ENCODE measurements around the gene ZNF579.
"Not testable (repeated sequence)": the region's sequence is repeated elsewhere in the genome, so short reads cannot be mapped to it uniquely, and the experiment has no call there.

The ZNF579 gene

DNA sequence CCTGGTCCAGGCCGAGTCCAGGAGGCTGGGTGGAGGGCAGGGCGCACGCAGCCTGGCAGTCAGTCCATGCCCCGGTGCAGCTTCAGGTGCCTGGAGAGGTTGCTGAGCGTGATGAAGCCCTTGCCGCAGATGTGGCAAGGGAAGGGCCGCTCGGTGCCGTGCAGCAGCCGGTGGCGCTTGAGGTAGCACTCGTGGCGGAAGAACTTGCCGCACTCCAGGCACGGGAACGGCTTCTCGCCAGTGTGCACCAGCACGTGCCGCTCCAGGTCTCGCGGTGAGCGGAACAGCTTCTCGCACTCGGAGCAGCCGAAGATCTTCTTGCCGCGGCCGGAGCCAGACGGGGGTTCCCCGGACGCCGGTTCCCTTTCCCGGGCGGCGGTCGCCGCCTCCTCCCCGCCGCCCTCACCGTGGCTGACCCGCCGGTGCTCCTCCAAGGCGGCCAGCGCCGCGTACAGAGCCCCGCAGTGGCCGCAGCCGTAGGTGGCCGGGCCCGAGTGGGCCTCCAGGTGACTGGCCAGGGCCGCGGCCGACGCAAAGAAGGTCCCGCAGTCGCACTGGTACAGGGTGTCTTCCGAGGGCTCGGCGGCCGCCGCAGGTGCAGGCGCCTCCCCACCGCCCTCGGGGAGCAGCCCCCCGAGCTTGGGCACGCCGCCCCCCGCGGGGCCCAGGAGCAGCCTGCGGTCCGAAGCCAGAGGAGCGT is 11.9 kb upstream of the ZNF579 start:
- DNase-seq, result no peak

DNA sequence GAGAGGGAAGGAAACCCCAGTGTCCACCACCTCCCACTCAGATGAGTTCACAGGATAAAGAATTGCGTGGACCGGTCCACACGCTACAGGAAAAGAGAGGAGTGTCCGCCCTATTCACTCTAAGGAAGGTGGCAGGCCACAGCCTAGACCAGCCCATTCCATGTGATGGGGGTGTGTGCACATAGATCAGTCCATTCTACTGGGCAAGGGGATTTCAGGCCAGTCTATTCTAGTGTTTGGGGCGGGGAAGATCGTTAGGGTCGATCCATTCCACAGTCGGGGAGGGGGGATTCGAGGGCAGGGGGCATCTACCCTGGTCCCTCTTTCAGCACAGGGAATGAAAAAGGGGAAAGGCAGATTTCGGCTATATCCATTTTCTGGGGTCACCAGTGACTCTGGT is 10.9 kb upstream of the ZNF579 start:
- DNase-seq, result no peak

DNA sequence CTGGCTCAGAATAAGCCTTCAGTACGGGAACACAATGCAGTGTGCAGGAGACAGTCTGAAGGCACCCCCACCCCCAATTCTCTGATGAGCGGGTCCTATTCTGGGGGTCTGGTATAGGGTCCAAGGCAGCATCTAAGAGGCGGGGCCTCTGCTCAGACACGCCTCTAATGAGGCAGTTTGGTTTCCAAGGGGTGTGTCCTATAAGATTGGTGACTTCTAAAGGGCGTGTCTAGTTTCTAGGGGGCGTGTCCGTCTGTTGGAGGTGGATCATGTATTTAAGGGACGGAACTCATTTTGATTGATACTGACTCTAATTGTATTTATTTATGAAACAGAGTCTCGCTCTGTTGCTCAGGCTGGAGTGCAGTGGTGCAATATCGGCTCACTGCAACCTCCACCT is 10.0 kb upstream of the ZNF579 start:
- DNase-seq, result no peak

DNA sequence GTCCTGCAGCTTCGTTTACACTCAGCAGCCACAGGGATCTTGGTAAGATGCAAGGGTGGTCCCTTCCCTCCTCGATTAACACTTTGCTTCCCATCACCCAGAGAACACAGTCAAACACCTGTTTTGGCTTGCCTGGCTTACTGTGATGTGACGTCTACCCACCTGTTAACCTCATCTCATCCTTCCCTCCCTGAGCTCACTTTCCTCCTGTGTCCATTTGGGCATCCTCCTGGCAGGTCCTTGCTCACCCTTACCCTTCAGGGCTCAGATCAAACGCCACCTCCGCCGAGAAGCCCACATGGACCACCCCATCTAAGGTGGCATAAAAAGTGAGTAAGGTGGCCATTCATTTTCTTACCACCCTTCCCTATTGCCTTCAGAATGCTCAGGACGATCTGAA is 9.5 kb upstream of the ZNF579 start:
- DNase-seq, result no peak

DNA sequence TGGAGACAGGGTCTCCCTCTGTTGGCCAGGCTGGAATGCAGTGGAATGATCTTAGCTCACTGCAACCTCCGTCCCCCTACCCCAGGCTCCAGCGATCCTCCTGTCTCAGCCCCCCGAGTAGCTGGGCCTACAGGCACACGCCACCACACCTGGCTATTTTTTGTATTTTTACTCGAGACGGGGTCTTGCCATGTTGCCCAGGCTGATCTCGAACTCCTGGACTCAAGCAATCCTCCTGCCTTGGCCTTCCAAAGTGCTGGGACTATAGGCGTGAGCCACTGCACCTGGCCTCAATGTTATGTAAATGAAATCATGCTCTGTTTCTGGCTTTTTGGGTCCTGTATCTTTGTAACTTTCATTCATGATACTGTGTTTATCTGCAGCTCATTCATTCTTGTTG is 8.1 kb upstream of the ZNF579 start:
- no peak for DNase-seq

DNA sequence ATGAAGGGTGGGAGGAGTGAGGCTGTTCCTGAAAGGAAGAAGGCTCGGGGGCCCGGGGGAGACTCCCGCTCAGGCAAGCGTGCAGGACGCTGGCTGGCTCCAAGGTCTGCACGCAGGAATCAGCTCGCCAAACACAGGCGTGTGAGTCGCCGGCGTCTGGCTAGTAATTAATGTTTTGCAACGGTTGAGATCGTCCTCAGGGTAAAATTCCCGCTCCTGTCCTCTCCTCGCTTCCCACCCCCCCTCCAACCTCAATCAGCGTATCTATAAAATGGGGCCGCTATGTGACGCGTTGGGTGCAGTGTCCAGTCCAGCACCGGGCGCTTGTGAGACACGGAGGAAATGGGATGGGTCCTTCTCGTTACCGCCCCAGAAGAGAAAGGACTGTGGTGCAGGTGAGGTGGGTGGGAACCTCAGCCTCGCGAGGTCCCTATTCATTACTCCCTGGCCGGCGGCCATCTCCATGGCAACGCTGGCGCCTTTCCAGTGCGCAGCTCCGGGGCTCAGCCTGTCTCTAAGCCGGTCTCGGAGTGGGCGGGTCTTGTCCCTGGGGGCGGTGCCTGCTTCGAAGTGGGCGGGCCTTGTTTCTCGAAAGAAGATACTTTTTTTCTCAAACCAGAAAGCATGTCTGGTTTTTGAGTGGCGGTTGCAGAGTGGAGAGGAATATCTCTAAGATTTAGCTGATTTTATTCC is 6.5 kb upstream of the ZNF579 start:
- DNase-seq, result peak; percentile 98

DNA sequence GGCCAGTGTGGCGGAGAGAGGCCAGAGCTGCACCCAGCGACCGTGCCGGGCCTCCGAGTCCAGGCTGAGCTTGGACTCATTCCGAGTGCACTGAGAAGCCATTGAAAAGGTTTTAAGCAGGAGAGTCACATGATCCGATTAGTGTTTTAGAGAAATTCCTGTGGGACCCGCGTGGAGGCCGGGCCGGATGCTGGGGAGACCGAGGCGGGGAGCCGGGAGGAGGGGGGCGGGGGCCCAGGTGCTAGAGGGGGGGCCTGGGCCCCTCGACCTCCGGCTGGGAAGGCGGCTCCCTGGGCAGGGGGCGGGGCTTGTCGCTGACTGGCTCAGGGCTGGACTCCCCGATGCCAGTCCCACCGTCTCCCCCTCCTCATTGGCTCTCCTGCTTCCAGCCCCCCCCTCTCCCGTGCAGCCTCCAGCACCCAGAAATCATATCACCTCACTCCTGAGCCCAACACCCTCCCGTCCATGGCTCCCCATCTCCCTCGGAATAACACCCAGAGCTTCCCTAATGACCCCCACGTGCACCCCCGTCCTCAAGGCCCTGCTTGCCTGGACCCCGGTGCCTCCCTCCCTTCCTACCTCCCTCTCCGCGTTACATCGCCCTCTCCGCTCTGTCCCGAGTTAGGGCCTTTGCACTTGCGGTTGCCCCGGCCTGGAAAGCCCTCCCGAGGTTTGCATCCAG is 5.2 kb upstream of the ZNF579 start:
- DNase-seq, result peak; percentile 75

DNA sequence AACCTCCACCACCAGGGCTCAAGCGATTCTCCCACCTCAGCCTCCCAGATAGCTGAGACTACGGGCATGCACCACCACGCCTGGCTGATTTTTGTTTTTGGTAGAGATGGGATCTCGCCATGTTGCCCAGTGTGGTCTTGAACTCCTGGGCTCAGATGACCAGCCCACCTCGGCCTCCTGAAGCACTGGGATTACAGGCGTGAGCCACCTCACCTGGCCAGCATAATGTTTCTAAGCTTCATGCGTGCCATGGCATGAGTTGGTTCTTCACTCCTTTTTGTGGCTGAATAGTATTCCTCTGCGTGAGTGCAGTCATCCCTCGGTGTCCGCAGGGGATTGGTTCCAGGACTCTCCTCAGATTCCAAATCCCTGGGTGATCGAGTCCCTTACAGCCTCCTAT is 4.2 kb upstream of the ZNF579 start:
- DNase-seq, result no peak

DNA sequence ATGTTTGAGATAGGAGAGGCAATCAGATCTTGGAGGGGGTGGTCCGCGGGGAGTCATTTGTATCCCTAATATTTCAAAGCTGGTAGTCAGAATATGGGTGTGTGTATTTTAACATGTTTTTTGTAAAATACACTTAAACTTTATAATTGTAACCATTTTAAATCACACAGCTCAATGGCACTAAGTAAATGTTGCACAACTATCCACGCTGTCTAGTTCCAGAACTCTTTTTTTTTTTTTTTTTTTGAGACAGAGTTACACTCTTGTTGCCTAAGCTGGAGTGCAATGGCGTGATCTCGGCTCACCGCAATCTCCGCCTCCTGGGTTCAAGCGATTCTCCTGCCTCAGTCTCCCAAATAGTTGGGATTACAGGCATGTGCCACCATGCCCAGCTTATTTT is 3.2 kb upstream of the ZNF579 start:
- DNase-seq, result not testable (repeated sequence)

DNA sequence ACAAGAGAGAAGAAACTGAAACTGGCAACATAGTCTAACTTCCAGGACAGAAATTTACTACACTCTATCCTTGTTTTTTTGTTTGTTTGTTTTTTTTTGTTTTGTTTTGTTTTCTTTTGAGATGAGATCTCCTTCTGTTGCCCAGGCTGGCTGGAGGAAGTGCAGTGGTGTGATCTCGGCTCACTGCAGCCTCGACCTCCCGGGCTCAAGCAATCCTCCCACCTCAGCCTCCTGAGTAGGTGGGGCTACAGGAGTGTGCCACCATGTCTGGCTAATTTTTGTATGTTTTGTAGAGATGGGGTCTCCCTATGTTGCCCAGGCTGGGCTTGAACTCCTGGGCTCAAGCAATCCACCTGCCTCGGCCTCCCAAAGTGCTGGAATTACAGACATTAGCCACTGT is 1.6 kb upstream of the ZNF579 start:
- DNase-seq, result not testable (repeated sequence)

DNA sequence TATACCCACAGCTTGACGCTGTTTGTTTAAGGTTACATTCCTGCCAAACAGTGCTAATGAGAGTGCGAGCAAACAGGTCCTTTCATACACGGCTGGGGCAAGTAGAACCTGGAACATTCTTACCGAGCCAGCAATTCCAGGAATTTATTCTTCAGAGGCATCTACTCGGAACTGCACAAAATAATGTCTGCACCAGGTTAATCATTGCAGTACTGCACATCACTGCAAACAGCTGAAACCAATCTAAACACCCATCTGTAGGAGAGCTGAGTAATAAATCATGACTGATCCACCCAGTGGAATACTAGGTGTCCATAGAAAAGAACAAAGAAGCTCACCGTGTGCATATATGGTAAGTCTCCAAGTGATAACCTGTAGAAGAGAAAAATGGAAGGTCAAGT is 1.2 kb upstream of the ZNF579 start:
- no peak for DNase-seq

DNA sequence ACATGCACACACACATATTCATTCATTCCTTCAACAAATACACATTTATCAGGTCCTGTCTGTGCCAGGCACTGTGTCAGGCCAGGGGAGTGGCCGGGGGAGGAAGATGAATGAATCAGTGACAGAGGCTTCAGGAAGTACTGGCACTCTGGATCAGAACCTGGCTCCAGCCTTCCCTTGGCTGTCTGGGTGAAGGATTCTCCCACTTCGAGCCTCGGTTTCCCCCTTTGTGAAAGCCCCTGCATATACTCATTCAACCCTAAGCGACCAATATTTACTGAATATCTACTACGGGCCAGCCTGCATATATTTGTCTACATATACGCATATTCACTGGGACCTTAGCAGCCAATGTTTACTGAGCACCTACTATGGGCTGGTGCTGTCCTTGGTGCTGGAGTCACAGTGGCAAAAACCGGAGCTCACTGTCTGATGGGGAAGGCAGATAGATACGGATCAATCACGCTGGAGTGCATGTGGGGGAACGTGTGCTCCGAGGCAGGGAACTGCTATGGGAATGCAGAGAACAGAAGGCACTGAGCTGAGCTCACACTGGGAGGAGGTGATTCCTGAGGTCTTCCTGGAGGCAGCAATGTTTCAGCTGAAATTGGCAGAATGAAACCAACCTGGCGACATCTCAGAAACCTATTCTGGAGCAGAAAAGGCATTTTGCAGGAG is 636 bp upstream of the ZNF579 start:
- DNase-seq, result peak; percentile 41

DNA sequence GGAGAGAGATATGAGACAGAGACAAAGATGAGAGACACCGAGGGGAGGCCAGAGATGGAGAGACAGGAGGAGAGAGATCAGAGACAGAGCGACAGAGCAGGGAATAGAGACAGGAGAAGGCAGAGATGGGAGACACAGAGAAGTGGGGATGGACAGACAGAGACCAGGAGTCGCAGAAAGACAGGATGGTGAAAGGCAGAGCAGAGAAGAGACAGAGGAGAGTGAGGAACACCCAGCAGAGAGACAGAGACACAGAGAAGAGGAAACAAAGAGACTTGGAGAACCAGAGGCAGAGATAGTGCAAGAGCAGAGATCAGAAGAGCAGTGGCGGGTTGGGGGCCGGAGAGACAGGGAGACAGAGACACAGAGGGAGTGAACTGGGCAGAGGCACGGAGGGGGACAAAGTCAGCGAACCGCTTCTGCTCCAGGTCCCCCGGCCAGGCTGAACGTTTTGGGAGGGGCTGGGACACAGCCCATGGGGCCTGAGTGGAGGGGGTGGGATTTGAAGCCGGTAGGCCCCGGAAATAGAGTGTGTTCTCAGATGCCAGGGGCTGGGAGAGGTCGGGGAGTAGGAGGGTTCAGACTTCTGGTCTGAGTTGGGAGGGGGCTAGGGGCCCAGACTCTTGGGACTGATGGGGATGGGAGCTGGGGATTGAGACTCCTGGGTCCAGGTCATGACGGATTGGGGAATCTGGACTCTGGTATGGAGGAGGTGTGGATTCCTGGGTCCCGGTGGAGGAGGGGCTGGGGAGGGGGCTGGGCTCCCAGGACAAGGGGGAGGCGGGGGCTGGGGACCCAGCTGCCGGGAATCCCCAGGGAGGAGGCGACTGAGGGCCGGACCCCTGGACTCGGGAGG is 654 bp downstream of the ZNF579 start:
- DNase-seq, result no peak

DNA sequence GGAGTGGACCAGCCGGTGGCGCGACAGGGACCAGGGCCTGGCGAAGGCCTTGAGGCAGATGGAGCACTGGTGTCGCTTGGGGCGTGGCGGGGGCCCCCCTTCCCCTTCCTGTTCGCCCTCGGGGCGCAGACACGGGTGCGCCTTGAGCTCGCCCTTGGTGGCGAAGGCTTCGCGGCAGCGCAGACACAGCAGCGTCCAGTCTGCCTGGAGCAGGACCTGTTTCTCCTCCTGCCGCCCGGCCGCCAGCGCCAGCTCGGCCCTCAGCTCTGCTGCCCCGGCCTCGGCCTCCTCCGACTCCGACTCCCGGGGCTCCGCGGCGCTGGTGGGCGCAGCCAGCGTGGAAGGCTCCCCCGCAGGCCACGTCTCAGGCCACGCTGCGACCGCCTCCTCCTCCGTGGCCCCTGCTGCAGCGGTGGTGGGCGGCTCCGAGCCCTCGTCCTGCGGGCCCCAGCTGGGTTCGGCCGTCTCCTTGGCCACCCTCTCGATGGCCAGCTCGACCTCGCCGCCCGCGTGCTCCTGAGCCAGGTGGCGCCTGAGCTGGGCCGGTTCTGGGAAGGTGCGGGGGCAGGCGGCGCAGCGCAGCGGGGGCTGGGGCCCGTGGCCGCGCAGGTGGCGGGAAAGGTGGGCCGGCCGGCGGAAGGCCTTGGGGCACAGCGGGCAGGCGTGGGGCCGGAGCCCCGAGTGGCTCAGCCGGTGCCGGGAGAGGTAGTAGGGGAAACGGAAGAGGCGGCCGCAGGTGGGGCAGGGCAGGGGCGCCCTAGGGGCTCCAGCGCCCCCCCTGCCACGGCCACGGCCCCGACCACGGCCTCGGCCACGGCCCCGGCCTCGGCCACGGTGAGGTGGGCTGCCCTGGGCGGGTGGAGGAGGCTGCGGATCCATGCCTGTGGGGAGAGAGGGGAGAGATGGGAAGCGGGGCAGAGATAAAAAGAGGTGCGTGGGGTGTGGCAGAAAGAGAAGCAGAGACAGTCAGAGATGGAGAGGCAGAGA is 1.6 kb downstream of the ZNF579 start:
- no peak for DNase-seq

DNA sequence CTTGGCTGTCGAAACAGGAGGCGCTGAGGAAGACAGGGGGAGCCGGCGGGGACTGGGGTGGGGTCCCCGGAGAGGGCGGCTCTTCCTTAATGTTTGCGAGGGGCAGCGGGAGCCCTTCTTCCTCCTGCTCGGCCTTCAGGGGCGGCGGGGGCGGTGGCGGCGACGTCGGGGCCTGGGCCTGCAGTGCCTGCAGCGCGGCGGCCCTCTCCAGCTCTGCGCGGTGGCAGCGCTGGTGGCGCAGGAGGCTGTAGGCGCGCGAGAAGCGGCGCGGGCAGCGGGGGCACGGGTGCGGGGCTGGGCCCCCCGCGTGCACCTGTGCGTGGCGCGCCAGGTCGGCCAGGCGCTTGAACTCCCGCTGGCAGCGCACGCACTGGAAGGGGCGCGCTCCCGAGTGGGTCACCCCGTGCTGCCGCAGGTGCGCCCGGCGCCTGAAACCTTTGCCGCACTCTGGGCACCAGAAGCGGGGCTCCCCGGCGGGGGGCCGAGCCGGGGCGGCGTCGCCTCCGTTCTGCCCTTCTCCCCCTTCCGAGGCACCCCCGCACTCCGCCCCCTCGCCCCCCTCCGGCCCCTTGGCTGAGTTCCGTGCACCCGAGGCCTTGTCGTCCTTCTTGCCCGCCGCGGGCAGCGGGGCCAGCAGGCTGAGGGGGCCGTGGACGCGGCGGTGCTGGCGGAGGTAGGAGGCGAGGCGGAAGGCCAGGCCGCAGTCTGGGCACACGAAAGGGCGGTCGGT is 2.5 kb downstream of the ZNF579 start:
- DNase-seq, result no peak

DNA sequence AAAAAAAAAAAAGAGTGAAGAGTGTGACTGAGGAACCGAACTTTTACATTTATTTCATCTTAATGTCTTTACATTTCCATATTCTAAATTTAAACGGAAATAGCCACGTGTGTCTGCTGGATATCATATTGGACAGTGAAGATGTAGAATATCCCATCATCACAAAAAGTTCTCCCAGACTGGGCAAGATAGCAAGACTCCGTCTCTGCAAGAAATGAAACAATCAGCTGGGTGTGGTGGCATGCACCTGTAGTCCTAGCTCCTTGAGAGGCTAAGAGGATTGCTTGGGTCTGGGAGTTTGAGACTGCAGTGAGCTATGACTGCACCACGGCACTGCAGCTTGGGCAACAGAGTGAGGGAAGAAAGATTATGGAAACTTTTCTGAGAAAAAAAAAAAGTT is 3.9 kb downstream of the ZNF579 start:
- DNase-seq, result no peak

DNA sequence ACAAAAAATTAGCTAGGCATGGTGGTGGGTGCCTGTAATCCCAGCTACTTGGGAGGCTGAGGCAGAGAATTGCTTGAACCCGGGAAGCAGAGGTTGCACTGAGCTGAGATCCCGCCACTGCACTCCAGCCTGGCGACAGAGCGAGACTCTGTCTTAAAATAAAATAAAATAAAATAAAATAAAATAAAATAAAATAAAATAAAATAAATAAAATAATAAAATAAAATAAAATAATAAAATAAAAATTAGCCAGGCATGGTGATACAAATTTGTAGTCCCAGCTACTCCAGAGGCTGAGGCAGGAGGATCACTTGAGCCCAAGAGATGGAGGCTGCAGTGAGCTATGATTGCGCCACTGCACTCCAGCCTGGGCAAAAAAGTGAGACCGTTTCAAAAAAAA is 6.7 kb downstream of the ZNF579 start:
- DNase-seq, result not testable (repeated sequence)

DNA sequence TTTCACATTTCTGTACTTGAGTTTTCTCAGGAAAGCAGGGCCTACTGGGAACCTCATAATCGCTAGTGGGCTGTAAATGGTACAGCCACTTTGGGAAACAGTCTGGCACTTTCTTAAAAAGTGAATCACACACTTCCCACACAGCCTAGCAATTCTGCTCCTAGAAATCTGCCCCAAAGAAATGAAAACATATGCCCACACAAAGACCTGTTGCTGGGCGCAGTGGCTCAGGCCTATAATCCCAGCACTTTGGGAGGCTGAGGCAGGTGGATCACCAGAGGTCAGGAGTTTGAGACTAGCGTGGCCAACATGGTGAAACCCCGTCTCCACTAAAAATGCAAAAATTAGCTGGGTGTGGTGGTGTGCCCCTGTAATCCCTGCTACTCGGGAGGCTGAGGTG is 11.2 kb downstream of the ZNF579 start:
- DNase-seq, result not testable (repeated sequence)

DNA sequence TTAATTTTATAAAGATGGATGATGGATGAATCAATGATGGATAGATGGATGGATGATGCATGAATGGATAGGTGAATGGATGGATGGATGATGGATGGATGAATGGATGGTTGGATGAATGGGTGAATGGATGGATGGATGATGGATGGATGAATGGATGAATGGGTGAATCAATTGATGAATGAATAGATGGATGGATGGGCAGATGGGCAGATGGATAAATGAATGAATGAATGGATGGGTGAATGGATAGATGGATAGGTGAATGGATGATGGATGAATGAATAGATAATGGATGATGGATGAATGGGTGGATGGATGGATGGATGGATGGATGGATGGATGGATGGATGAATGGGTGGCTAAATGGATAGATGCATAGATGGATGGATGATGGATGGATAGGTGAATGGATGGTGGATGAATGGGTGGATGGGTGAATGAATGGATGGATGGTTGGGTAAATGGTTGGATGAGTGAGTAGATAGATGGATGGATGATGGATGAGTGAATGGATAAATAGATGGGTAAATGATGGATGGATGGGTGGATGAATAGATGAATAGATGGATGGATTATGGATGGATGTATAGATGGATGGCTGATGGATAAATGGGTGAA is 12.8 kb downstream of the ZNF579 start:
- DNase-seq, result no peak

DNA sequence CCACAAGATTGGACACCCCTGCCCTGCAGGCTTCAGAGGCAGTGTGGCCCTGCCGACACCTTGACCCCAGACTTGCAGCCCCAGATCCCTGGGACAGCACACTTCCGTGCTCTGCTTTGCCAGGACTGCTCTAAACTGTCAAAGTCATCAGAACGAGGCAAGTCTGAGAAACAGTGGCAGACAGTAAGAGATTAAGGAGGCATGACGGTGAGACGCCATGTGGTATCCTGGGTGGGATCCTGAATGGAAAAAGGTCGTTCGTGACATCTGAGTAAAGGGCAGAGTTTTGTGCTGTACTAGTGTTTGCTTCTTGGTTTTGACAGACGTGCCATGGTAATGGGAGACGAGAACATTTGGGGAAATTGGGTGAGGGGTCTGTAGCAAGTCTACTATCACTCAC is 13.8 kb downstream of the ZNF579 start:
- no peak for DNase-seq
